GM12875 (cell line): ENCODE data around the gene PPP4R2.
"Not testable (repeated sequence)": the region's sequence is repeated elsewhere in the genome, so short reads cannot be mapped to it uniquely, and the experiment has no call there.

ENCODE experiments used
- H3K4me3 ChIP-seq: one replicate; pipeline ENCODE4 v1.5.1; 2011; ENCODE audit warnings: low read depth, low read length, control low read depth
- TF ChIP-seq, protein P1 (sequence below): IDR thresholded peaks from 2 replicates; pipeline ENCODE4 v1.5.1; 2011; ENCODE audit warnings: low read depth, mild to moderate bottlenecking, control low read depth, inconsistent platforms, low read length, moderate library complexity, borderline replicate concordance; ENCODE audit not compliant: insufficient read depth

PPP4R2 gene

DNA sequence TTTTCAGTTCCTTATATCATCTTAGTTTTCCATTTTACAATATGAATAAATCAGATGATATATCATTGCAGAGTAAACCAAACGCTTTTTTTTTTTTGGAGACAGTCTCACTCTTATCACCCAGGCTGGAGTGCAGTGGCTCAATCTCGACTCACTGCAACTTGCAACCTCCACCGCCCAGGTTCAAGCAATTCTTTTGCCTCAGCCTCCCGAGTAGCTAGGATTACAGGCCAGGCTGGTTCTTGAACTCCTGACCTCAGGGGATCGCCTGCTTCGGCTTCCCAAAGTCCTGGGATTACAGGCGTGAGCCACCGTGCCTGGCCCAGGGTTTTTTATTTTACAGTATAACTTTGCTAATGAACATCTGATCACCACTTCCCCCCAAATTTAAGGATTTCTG, 59.0 kb downstream of the PPP4R2 start:
- TF ChIP-seq, protein P1, sequence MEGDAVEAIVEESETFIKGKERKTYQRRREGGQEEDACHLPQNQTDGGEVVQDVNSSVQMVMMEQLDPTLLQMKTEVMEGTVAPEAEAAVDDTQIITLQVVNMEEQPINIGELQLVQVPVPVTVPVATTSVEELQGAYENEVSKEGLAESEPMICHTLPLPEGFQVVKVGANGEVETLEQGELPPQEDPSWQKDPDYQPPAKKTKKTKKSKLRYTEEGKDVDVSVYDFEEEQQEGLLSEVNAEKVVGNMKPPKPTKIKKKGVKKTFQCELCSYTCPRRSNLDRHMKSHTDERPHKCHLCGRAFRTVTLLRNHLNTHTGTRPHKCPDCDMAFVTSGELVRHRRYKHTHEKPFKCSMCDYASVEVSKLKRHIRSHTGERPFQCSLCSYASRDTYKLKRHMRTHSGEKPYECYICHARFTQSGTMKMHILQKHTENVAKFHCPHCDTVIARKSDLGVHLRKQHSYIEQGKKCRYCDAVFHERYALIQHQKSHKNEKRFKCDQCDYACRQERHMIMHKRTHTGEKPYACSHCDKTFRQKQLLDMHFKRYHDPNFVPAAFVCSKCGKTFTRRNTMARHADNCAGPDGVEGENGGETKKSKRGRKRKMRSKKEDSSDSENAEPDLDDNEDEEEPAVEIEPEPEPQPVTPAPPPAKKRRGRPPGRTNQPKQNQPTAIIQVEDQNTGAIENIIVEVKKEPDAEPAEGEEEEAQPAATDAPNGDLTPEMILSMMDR, result no peak

DNA sequence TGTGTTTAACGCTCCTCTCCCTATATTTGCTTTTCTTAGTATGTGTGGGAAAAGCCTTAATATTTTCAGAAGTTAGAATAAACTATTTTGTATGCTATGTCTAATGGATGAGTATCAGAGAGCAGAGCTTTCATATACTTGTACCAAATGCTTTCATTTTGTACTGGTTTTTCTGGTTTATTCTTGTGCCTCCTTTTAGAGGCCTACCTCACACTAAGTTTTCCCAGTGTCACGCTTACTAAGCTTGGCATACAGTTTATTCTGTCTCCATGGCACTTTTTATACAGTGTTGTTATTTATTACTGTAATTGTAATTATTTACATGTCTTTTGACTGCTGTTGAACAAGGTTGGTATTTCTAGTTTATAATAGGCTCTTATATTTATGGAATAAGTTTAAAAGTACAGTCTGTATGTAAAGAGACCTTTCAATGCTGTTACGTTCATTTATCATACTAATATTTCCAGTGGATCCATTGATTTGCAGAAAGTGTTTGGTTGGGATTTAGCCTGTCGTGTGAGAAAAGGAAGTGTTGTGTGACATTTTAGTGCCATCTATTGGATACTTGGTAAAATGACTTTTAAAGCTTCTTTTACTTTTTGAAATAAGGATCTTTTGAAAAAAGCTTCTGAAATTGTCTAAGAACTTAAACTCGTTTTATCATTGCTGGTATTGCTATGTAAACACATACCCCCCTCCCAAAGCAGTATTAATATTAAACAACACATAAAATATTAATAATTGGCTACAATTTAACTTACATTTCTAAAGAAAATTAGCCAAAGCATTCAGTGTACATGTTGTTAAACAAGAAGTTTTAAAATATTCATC, 59.6 kb downstream of the PPP4R2 start:
- TF ChIP-seq, protein P1, result no peak
- no peak overlapping the region for H3K4me3 ChIP-seq

More for the DNA sequence above, 59.0 kb downstream of the PPP4R2 start:
- H3K4me3 ChIP-seq, result no peak overlapping the region

DNA sequence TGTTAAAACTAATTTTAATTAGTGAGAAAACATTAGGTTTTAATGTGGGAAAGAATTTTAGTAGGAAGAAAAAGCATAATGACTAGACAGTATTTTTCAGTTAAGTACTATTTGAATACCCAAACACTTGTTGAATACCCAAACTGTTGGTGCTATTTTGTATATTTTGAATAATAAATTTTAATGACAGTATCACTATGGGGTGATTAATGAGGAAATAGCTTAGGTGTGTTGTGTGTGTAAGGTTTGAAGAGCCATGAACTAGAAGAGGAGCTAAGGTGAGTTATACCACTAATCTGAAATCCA, 60.2 kb downstream of the PPP4R2 start:
- no peak overlapping the region for H3K4me3 ChIP-seq
- TF ChIP-seq, protein P1, result no peak

DNA sequence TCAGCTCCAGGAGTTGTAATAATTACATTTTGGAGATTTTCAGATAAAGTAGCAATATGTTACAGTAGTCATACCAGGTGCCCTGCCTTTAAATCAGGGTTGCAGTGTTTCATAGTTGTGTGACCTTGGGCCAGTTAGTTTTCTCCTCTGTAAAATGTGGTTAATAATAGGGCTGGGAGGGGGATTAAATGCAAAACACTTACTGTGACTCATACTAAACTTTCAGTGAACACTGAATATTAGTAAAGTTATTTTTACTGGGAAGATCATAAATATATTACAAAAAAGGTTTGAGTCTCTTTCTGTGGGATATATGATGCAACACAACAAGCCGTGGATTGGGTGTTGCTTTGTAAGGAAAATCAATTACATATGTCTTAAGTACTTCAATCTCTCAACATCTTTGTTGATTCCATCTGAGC, 63.7 kb downstream of the PPP4R2 start:
- TF ChIP-seq, protein P1, result no peak
- no peak overlapping the region for H3K4me3 ChIP-seq

DNA sequence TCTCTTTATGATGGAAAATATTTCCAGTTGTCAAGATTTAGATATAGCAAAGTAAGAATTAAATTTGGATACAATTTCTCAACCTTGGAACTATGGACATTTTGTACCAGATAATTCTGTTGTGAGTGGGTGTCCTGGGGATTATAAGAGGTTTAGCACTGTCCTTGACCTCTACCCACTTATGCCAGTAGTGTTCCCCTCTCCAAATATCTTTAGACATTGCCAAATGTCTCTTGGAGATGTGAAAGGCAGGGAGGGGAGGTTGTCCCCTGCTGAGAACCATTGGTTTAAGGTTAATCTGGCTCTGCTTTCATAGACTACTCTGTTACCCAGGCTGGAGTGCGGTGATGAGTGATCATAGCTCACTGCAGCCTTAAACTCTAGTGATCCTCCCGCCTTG, 64.8 kb downstream of the PPP4R2 start, which contains the start of gene EBLN2:
EBLN2 (plus strand) TSS at position 244 of the 400 bp plus-strand sequence. CDS start 423 bp downstream, outside the sequence.
- H3K4me3 ChIP-seq, result no peak within 1 kb of the TSS
- TF ChIP-seq, protein P1, result no peak

DNA sequence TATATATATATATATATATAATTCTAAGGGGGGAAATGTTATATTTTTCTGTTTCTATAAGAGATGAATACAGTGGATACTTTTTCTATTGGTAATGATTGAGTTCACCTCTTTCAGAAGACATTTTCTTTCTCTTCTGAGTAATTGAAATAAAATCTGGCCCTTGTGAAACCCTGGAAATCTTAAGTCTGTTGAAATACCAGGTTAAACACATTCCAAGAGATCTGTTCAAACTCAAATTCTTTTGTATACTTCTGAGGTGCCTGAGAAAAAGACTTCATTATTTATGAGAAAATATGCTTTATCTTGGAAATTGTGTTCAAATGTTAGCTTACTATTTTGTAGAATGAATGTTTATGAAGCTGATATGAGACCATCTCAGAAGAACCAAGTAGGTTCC, 69.6 kb downstream of the PPP4R2 start:
- not testable (repeated sequence) for H3K4me3 ChIP-seq

DNA sequence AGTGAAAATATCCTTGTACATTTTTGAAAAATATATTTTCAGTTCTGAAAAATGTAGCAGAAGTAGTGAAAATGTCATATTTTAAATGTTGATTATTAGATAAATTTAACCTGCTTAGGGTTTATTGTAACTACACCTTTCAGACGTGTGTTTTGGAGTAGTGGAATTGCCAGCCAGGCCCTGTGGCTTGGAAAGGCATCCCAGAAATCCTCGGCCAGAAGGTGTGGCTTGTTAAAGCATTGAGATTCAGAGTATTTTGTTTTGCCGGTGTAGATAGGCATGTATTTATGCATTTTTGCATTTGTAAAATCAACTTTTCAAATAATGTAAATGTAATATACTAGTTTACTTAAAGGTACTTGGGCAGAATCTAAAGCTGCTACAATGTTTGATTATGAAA, 71.8 kb downstream of the PPP4R2 start:
- no peak overlapping the region for H3K4me3 ChIP-seq
- TF ChIP-seq, protein P1, result no peak

DNA sequence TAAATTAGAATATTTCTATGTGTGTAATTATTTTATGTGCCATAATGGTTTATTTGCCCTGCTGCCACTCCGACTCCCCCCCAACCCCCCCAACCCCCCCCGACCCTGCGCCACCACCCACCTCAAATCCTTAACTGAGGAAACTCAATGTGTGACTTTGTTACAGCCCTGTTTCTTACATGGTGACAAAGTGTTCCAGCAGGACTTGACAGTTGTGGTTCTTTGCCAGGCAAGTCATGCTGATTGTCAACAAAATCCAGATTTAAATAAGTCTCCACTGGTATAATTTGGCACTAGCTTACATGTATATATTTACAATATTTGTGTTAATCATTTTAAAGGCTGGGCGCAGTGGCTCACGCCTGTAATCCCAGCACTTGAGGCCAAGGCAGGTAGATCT, 72.6 kb downstream of the PPP4R2 start:
- H3K4me3 ChIP-seq, result no peak overlapping the region
- TF ChIP-seq, protein P1, result no peak
